Measurements from ENCODE around the gene LRRC9.

GRCh38 chr14:59905188-59905587 lies 14.8 kb upstream of the LRRC9 start:
- TF ChIP-seq CTCF (IDR thresholded peaks at IDR 0.05) (no peak), TAF1 (IDR thresholded peaks at IDR 0.05; ENCODE audit: borderline replicate concordance, low read depth, low read length) (no peak), PBX3 (IDR thresholded peaks at IDR 0.05) (no peak), REST (IDR thresholded peaks at IDR 0.05; ENCODE audit: low read depth, low read length) (no peak), FOSL2 (IDR thresholded peaks at IDR 0.05; ENCODE audit: borderline replicate concordance, low read depth) (no peak), POLR2AphosphoS5 (IDR thresholded peaks at IDR 0.05; ENCODE audit: low read depth, low read length) (no peak), TCF12 (IDR thresholded peaks at IDR 0.05) (no peak), CHD2 (IDR thresholded peaks at IDR 0.05; ENCODE audit: low read length, partially characterized antibody) (no peak), NFIC (IDR thresholded peaks at IDR 0.05; ENCODE audit: borderline replicate concordance) (no peak), EZH2phosphoT487 (IDR thresholded peaks at IDR 0.05; ENCODE audit: borderline replicate concordance, low read depth) (no peak)

All from SK-N-SH (cell line).